ENCODE results near the gene GRM4.

- TF ChIP-seq EP300 (IDR thresholded peaks at IDR 0.05) (no peak), CTCF (IDR thresholded peaks at IDR 0.05) (no peak)
Measured at GRCh38 chr6:34169897-34170296, 24.0 kb upstream of the GRM4 start.
